IgD-negative memory B cell (primary cell): Measurements from ENCODE around the gene CLDN4. TPM values are rescaled to one million over a fixed set of nuclear protein-coding genes. Genes with fewer than 3 reads are reported as not detected.

Experiments
- H3K27ac Mint-ChIP-seq, 3 donors: one replicate each; pipeline ENCODE4 v1.8.0; 2020 to 2022; ENCODE audit warnings: mild to moderate bottlenecking in 3 of 3, mixed read lengths in 3 of 3, moderate library complexity in 1 of 3
- H3K27me3 Mint-ChIP-seq: one replicate; pipeline ENCODE4 v1.8.0; 2021; ENCODE audit warnings: mixed read lengths
- H3K36me3 Mint-ChIP-seq: one replicate; pipeline ENCODE4 v1.8.0; 2020; ENCODE audit warnings: mild to moderate bottlenecking, mixed read lengths
- H3K4me1 Mint-ChIP-seq, 3 donors: one replicate each; pipeline ENCODE4 v1.8.0; 2020 to 2022; ENCODE audit warnings: mixed read lengths in 3 of 3, mild to moderate bottlenecking in 1 of 3
- H3K4me3 Mint-ChIP-seq, 4 donors: one replicate each; pipeline ENCODE4 v1.8.0; 2020 to 2022; ENCODE audit warnings: mild to moderate bottlenecking in 4 of 4, mixed read lengths in 4 of 4, moderate library complexity in 3 of 4
- H3K9me3 Mint-ChIP-seq, 3 donors: one replicate each; pipeline ENCODE4 v1.8.0; 2020 to 2021; ENCODE audit warnings: mixed read lengths in 3 of 3, mild to moderate bottlenecking in 1 of 3
- polyA plus RNA-seq: library from polyadenylated mRNA; unstranded; fragments of 300-500 nt; fragmentation: Illumina TruSeq; gene quantifications from one replicate; pipeline ENCODE4 v1.2.3, GENCODE V29; 2021

CLDN4 gene
- polyA plus RNA-seq, 1 donor from 2014 or later: not detected

DNA sequence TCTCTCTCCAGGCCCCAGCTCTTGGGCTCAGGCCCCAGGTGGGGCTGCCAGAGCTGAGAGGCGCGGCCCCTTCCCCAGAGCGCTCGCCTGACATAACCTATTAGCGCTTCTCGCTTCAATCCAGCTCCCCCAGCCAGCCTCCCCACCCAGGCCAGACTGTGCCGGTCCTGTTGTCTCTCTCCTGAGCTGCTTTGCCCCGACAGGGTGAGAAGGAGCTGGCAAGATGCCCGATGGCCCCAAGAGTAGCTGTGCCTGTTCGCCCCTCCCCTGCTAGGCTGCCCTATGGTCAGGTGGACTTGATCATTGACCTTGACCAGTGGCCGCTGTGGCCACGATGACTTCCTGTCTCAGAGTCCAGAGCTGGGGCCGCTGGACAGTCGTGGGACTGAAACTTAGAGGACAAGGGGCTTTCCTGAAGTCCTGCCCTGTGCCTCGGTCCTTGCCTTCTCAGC is 39.3 kb downstream of the CLDN4 start:
- Mint-ChIP-seq H3K27ac (no peak overlapping the region), H3K9me3 (no peaks in the 10 kb centered on the region), H3K4me3 (no peak overlapping the region), H3K27me3 (peaks cover 1% of the 10 kb centered on the region), H3K4me1 (no peaks in the 10 kb centered on the region), H3K36me3 (no peaks in the 10 kb centered on the region)

GRCh38 chr7:73871163-73872011 is 40.6 kb downstream of the CLDN4 start:
- Mint-ChIP-seq H3K36me3 (no peaks in the 10 kb centered on the region), H3K27me3 (peaks cover 1% of the 10 kb centered on the region), H3K27ac (no peak overlapping the region), H3K4me1 (no peaks in the 10 kb centered on the region), H3K9me3 (no peaks in the 10 kb centered on the region), H3K4me3 (no peak overlapping the region)

- Mint-ChIP-seq H3K4me3 (peak overlapping the region in 1 of 4 donors; percentile 39), H3K27me3 (peaks cover 1% of the 10 kb centered on the region), H3K27ac (no peak overlapping the region), H3K9me3 (no peaks in the 10 kb centered on the region), H3K36me3 (no peaks in the 10 kb centered on the region), H3K4me1 (no peaks in the 10 kb centered on the region)
Measured at GRCh38 chr7:73872056-73872908, 41.5 kb downstream of the CLDN4 start.

- H3K36me3 Mint-ChIP-seq: no peaks in the 10 kb centered on the region
Measured at GRCh38 chr7:73876361-73876760, 45.6 kb downstream of the CLDN4 start.

DNA sequence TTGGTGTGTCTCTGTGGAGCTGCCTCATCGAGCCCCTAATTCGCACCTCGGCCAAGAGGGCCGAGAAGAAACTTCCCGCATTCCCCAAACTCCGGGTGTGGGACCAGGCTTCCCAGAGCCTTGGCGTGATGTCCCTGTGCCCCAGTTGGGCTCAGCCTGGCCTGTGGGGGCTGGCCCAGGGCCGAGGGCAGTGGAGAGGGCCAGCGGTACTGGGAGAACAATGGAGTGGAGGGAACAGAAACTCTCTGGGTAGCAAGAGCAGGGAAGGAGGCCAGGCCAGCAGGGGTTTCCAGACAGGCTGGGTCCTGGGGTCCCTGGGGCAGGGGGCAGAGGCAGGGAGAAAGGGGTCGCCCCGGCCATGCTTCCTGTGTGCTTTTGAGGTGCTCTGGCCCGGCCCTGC is 46.2 kb downstream of the CLDN4 start:
- Mint-ChIP-seq H3K4me1 (no peaks in the 10 kb centered on the region), H3K27me3 (peaks cover 8% of the 10 kb centered on the region), H3K27ac (no peak overlapping the region), H3K36me3 (no peaks in the 10 kb centered on the region), H3K4me3 (no peak overlapping the region), H3K9me3 (no peaks in the 10 kb centered on the region)

More at GRCh38 chr7:73876361-73876760, 45.6 kb downstream of the CLDN4 start:
- H3K9me3 Mint-ChIP-seq: no peaks in the 10 kb centered on the region
- no peaks in the 10 kb centered on the region for H3K4me1 Mint-ChIP-seq
- peaks cover 8% of the 10 kb centered on the region for H3K27me3 Mint-ChIP-seq
- H3K4me3 Mint-ChIP-seq: no peak overlapping the region
- H3K27ac Mint-ChIP-seq: no peak overlapping the region

GRCh38 chr7:73879977-73880681 is 49.3 kb downstream of the CLDN4 start:
- no peaks in the 10 kb centered on the region for H3K4me1 Mint-ChIP-seq
- no peaks in the 10 kb centered on the region for H3K36me3 Mint-ChIP-seq
- no peak overlapping the region for H3K4me3 Mint-ChIP-seq
- H3K27ac Mint-ChIP-seq: no peak overlapping the region
- H3K27me3 Mint-ChIP-seq: peaks cover 8% of the 10 kb centered on the region
- no peaks in the 10 kb centered on the region for H3K9me3 Mint-ChIP-seq

DNA sequence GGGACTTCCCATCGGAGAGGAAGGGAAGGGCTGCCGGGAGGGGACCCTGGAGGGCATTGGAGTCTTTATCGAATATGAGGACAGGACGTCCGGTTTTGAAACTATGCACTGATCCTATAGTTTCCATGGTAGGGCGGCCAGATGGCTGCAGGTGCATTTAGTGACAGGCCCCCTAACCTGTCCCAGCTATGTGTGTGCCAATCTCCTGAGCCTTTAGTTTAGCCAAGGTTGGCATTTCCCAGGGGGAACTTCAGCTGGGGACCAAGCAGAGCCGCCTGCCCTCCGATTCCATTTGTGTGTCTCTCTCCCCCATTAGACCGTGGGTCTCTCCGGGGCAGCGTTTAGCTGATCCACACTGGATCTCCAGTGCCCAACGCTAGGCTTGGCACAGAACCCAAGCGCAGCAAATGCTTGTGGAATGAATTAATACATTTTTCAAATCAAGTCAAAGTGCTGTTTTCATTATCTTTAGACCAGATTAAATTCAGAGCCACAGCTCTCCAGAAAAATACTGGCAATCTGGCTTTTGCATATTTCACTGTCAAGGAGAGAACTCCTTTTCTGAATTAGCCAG is 50.0 kb downstream of the CLDN4 start:
- Mint-ChIP-seq H3K9me3 (no peaks in the 10 kb centered on the region), H3K4me1 (no peaks in the 10 kb centered on the region), H3K36me3 (no peaks in the 10 kb centered on the region), H3K27ac (no peak overlapping the region), H3K27me3 (peaks cover 8% of the 10 kb centered on the region), H3K4me3 (no peak overlapping the region)

- peaks cover 8% of the 10 kb centered on the region for H3K27me3 Mint-ChIP-seq
- no peaks in the 10 kb centered on the region for H3K36me3 Mint-ChIP-seq
- no peak overlapping the region for H3K27ac Mint-ChIP-seq
- H3K4me1 Mint-ChIP-seq: no peaks in the 10 kb centered on the region
- H3K4me3 Mint-ChIP-seq: no peak overlapping the region
- no peaks in the 10 kb centered on the region for H3K9me3 Mint-ChIP-seq
Measured at GRCh38 chr7:73881352-73882046, 50.7 kb downstream of the CLDN4 start.

DNA sequence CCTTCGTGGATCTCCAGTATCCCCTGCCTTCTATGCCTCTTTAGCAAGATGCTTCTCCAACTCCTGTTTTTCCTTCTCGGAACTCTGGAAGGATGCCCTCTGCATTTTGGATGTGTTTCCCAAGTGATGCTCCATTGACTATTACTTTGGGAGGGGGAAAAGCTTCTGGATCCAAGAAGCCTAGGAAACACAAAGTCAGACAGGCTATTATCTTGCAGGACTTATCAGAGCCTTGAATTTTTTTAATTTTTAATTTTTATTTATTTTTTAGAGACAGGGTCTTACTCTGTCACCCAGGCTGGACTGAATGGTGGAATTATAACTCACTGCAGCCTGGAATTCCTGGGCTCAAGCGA is 51.2 kb downstream of the CLDN4 start:
- Mint-ChIP-seq H3K27ac (no peak overlapping the region), H3K36me3 (no peaks in the 10 kb centered on the region), H3K9me3 (no peaks in the 10 kb centered on the region), H3K4me1 (no peaks in the 10 kb centered on the region), H3K4me3 (no peak overlapping the region), H3K27me3 (peaks cover 8% of the 10 kb centered on the region)

Other genes starting within 250 kb of the CLDN4 start
- gene MLXIPL, start 206.5 kb upstream of the CLDN4 start, polyA plus RNA-seq: not detected
- gene VPS37D, start 163.2 kb upstream of the CLDN4 start, polyA plus RNA-seq: 0.39 TPM
- 11.3 TPM for gene DNAJC30, start 147.5 kb upstream of the CLDN4 start, polyA plus RNA-seq
- 137 TPM for gene BUD23, start 147.4 kb upstream of the CLDN4 start, polyA plus RNA-seq
- 1.6 TPM for gene STX1A, start 111.3 kb upstream of the CLDN4 start, polyA plus RNA-seq
- gene ABHD11, start 92.2 kb upstream of the CLDN4 start, polyA plus RNA-seq: 13.6 TPM
- gene CLDN3, start 60.7 kb upstream of the CLDN4 start, polyA plus RNA-seq: not detected
- gene METTL27, start 11.5 kb downstream of the CLDN4 start, polyA plus RNA-seq: not detected
- gene TMEM270, start 30.2 kb downstream of the CLDN4 start, polyA plus RNA-seq: not detected
- not detected for gene ELN, start 197.2 kb downstream of the CLDN4 start, polyA plus RNA-seq